GM18511 (cell line): ENCODE results near the gene SHANK2.

Source experiments
- ATAC-seq: cut with Tn5 transposase; IDR thresholded peaks from one replicate; pipeline ENCODE4 v1.9.1; 2021; ENCODE audit warnings: mild to moderate bottlenecking, moderate library complexity; ENCODE audit not compliant: unreplicated experiment

SHANK2 gene

DNA sequence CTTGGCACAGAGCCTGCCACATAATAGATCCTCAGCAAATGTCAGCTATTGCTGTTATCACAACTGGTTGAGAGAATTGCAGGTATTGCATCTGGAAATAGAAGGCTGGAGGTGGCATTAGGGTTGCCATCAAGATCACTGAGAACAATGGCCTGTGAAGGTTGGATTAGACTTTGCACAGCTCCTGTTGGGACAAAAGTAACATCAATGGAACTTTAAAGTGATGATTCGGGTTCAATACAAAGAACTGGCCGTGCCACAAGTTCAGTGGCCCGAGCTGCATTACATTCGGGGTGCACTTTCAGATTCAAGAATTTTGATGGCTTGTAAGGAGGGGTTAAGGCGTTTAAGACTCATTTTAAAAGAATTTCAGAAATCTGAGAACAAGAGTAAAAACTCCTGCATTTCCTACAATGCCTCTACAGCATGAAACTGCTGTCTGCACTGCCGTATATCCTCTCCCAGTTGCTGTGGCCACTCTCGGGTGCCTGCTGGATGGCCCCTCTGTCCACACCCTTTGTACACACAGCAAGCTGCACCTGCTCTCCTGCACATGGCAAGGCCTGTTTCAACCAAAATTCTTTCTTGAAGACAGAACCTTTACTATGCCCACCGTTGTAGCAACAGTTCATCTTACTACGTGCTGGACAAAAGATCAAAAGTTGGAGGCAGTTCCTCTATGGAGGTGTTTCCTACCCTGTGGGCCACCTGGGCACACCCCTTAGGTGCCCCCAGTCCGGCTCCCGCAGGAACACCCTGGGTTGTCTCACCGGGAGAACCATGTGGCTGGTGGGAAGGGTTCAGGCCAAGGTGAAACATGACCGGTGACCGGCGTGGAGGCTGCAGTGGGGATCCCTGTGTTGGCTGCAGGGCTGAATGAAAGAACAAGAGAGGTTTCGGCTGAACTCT is 17.5 kb upstream of the SHANK2 start:
- ATAC-seq, result no peak

DNA sequence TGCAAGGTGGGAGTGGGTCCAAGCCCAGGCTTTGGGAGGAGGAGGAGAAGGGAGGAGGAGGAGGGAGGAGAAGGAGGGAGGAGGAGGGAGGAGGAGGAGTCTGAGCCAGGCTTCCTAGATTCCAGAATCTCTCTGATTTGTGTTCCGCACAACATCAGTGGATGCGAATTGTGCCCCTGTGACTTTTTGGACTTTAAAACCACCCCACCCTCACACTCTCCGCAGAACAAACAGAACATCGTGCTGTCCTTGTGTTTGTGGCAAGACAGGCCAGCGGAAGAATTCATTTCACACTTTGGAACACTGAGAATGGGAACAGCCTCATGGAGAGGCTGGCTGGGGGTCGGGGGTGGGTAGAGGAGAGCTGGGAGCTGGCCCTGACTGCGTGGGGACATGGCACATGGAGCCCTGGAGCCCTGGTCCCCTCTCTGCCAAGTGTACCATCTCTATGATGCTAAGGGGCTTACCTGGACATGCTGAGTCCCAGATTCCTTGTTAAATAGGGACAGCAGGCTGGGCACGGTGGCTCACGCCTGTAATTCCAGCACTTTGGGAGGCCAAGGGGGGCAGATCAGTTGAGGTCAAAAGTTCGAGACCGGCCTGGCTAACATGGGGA is 16.4 kb upstream of the SHANK2 start:
- ATAC-seq, result no peak

DNA sequence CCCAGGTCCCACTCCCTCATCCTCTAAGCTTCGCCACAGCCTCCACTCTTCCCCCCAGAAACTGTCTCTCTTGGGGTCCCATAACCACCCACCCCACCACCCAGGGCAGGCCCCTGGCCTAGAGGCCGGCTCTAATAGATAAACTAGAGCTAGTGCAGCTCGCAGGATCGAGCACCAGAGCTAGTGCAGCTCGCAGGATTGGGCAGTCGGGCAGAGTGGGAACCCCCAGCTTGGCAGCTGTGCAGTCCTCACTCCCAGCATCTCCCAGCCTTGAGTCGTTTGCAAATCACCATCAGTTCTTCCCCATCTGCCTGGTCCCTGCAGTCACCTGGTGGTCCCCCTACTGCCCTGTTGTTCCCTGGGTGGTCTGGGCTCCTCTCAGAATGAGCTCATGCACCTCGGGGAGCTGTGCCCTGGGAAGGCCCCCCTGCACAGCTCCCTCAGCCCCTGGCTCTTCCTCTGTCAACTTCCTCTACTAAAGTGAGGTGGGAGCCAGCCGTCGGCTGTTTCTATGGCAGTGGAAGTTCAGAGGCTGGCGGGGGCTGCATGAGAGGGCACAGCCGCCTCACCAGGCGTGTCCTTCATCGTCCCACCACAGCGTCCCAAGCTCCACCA is 15.5 kb upstream of the SHANK2 start:
- ATAC-seq, result no peak

DNA sequence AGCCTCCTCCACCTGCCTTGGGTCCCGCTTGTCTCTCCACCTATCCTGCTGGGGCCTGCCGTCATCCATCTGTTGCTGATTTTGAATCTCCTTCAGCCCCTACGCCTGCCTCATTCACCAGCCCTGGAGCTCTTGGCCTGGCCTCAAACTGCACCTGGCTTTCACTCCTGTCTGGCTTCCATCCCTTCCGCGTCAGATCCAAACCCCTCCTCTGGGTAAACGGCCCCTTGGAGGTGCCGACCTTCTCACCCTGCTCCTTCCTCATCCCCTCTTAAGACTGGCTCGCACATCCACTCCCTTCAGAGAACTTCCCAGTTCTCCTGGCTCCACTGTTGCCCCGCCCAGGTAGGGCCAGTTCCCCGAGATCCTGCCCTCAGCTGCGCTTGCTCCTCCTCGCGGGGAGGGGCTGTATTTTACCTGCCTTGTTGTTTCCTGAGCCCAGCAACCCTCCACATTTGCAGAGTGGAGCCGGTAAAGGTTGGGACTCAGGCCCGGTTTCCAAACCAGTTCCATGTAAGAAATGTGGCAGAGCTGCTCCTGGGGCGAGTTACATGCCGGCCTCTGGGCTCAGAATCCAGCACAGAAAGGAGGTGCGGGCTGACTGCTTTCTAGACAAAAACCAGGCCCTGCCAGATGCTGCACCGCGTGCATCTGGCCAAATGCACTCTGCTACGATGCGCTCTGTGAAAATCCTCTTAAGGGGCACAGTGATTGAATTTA is 13.9 kb upstream of the SHANK2 start:
- ATAC-seq, result no peak

DNA sequence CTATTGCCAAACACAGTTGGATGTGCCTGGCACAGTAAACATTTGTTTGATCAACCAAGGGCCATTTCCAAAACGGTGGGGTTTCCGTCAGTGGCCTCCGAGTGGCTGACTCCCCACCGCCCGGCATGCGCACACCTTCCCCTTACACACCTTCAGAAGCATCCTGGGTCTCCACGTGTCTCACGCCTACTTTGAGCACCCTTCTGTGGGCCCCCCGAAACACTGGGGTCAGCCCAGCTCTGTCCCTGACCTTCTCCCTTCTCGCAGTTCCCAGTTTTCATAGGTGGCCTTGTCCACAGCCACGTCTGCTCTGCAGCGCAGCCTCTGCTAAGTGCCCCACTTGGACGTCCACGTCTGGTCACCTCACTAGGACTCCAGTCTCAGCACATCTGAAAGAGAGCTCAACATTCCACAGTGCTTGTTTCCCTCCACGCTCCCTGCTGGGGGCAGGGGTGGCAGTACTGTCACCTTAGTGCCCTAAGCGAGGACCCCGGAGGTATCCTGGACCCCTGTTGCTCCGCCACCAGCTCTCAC is 13.2 kb upstream of the SHANK2 start:
- ATAC-seq, result no peak

DNA sequence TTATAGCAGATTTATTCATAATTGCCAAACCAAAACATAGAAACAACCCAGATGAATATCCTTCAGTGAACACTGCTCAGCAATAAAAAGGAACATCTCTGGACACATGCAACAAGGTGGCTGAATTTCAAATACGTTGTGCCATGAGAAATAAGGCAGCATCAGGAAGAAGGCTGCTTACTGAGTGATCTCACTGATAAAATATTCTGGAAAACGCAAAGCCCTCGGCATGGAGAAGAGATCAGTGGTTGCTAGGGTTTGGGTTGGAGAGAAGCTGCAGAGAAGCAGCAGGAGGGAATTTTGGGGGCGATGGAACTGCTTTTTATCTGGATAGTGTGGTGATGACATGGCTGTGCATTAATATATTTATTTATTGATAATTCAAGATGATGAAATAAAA is 11.0 kb upstream of the SHANK2 start:
- no peak for ATAC-seq

DNA sequence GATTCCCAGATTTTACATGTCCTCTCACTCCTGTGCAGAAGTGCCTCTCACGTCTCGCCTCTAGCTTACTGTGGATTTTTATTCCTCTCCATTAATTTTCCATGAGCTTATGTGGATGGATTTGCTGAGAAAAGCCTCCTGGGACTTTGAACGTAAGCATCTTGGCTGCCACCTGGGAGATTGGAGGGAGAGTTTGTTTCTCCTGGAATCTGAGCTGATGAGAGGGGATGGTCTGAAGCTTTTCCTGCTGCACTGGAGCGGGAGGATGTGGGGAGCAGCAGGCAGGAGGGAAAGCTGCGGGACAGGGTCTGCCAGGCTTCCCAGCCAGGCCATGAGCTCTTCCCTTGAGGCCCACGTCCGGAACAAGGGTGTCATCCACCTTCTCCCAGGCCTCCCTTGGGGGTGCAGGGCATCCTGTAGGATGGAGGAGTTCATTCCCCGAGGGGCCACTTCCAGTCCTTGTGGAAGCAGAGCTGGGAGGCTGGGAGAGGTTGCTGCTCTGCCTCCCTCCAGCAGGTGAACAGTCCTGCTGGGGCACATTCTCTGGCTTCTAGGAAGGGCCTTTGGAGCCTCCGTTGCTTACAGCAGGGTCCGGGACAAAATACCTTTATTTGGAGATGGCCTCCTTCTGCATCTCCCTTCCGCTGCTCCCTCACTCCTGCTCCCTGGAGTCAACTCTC is 3.6 kb upstream of the SHANK2 start:
- ATAC-seq, result no peak

DNA sequence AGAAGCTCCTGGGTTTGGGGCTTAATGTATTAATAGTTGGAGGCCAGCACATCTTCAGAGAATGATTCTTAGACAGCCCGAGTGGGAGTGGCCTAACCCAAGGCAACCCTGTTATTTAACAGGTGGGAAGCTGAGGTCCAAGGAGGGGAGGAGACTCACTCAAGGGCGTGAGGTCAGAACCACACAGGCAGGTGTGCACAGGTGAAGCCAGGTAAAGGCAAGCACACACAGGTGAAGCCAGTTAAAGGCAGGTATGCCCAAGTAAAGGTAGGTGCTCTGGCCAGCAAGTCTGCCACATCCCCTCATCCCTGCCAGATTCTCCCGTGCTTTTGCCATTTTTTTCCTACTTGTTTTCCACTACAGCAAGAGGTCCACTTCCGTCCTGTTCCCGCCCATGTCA is 2.9 kb upstream of the SHANK2 start:
- no peak for ATAC-seq

DNA sequence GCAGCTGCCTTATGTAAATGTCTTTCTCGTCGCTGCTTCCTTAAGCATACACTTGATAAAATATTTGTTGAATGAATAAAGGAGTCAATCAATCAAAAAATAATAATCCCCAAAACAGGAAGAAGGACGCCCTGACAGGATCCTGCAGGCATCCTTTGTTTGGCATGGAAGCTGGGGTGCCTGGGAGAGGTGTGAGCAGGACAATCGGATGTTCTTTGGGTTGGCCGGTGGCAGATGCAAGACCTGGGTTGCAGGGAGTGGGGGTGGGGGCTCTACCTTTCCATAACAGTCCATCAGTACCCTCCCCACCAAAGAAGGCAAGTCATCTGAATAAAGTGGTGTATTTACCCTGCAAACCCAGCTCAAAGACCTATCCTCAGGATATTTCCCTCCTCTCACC is 1.4 kb upstream of the SHANK2 start:
- no peak for ATAC-seq

DNA sequence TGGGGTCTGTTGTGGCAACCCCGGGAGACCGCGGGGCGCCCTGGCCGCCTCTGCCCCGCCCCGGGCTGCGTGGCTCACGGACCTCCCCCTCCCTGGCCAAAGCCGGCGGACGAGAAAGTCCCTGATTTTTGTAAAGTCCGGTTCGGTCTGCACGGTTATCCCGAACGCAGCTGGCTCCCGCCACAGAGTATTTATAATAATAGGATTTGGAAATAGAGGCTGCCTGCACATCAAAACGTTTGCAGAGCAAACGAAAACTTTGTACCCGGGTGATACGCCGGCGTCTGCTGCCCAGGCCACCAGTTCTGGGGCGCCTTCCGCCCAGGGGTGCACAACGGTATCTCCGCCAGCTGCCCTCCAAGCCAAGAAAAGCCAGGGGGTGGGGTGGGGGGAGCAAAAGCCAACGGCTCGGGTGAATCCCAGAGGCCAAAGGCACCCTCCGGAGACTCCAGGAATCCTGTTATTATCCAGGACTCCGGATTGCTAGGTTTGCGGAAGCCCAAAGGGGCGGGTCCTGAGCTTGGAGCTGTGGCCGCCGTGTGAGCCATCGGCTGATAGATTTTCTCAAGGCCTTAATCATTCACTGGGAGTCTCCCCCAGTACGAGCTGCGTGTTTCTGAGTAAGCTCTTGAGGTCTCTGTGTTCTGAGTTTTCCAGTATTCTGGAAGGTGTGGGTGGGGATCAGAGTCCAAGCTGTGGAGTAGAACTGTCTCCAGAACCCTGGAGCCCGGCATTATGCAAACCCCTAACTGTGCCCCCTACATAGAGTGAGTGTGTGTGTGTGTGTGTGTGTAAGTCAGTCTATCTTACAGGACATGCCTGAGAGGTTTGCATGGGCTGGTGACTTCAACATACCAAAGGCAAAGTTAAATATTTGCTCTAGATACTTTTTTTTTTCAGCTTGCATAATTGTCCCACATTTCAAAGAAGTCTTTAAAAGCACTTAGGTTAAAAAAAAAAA is 673 bp upstream of the SHANK2 start:
- no peak for ATAC-seq

DNA sequence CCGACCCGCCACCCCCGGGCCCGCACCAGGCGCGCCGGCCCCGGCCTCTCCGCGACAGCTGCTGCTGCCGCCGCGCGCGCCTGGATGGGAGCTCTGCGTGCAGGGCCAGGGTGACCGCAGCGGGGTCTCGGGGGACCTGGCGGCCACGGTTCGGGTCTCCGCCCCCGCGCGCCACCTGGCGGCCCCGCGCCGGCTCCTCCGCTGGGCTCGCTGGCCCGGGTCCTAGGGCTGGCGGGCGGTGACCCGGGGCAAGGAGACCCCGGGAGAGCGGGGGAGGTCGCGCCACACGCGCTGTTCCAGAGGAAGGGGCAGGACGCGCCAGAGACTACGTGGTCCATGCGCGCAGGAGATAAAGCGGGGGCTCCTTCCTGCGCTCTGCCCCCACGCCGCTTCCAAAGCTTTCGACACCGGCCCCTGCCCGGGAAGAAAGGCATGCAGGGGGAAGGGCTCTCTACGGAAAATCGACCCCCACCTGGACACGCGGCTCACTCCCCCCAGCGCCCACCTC is 562 bp downstream of the SHANK2 start:
- ATAC-seq, result no peak

DNA sequence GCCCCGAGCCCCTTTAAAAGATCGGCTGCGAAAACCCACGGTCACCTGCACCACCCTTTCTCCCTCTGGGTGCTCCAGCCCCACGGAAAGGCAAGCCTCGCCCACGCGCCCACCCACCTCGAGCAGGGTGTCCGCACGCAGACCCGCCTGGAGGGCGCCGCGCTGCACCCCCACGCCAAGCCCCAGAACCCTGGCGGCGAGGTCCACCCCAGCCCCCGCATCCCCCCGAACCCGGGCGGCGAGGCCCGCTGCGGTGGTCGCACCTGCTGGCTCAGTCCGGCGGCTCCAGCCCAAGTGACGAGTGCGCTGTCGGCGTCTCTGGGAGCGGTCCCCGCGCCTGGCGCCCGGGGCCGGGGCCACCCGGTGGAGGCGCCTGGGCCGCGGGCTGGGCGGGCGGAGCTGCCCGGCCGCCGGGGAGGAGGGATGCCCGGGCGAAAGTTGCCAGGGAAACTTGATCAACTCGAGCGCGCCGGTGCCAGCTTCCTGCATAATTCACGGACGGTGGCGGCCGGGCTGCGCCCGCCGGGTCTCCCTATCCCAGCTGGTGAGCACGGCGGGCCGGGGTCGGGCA is 1.1 kb downstream of the SHANK2 start:
- ATAC-seq, result no peak

DNA sequence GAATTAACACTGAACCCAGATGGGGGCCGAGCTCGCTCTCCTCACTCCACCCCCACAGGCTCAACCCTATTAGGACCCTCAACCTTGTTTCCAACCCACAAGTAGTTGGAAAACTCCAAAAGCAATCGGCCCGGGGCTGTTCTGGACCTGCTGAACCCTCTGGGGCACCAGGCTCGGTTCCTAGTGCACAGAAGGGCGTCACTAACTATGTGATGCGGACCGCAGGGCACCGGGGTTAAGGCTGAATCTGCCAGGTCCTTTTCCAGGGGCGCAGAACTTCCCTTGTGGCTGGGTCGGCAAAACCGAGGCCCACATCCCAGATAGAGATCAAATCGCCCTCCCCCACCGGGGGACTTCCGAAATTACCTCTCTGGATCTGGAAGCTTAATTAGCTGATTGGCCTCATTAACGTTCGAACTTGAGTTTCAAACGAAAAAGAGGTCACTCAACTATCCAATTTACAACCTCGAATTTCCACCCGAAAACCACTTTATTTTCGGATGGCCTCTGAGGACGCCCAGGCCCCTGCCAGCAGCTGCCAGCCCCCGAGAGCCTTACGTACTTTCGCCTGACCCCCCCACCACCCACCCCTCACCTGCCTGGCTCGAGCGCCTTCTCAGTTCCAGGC is 1.7 kb downstream of the SHANK2 start:
- ATAC-seq, result no peak

DNA sequence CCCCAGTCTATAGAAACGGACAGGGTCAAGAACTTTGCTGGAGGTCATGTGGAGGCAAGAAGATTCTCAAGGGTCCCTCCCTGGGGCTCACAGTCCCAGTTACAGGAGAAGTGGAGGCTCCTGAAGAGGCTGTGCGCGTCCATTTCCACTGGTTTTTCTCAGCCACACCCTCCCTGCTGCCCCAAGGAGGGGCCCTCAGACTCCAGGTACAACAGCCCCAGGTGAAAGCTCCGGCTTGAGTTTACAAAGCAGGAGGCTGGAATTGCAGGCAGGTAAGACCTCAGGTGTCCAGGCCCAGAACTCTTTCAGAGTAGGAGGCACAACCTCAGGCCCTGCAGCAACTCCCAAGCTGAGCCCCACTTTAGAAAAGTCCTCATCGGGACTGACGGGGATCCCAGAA is 3.1 kb downstream of the SHANK2 start:
- ATAC-seq, result no peak

DNA sequence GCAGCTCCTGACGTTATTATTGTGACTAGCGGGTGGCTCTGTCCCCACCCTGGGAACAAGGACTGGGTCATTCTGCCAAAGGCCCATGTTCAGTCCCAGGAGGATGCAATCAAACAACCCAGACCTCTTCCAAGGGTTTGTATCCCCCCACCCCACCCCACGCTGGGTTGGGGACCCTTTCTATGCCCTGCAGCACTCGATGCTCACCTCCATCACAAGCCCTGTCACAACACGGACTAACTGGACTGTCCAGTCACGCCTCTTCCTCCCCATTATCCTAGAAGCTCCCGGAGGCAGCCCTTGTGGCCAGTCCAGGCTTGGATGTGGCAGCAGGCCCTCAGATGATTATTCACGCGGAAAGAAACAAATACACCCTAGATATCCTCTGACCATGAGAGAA is 3.7 kb downstream of the SHANK2 start:
- no peak for ATAC-seq

DNA sequence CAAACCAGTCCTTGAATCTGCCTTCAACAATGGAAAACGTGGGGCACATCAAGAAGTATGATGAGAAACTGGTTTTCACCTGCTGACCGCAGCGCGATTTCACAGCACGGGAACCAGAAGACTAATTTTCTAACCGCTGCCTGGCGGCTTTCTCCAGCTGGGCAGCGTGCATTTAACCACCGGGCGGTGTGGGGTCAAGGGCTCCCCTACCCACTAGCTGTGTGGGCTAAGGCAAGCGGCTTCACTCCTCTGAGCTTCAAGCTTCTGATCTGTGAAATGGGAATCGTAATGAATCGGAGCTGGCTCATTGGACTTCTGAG is 4.2 kb downstream of the SHANK2 start:
- no peak for ATAC-seq

DNA sequence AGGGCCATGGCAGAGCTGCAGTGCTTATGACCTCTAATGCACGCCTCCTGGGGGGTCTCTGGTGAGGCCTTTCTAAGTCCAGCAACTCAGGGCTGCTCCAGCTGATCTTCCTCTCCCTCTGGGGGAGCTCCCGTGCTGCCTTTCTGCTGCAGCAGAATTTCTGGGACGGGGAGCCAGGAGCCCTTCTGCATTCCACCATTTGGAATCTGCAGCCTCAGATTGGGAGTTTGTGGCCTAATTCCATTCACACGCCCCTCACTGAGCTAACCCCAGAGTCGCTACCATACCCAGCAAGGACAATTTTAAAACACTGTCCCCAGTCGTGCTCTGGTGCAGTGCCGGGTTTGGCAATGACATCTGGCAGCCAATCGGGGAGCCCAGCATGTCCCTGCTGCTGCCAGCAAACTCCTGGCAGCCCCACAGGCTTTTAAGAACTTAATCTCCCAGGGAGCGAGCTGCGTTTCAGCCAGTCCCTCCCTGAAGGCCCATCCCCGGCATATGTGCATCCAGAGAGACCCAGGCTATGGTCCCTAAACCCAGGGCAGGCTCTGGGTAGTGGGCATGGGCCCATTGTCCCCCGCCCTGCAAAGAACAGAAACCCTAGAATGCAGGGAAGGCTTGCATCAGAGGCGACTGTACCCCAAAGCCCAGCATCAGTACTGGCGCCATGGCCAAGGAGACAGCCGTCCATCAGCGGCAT is 4.7 kb downstream of the SHANK2 start:
- no peak for ATAC-seq

DNA sequence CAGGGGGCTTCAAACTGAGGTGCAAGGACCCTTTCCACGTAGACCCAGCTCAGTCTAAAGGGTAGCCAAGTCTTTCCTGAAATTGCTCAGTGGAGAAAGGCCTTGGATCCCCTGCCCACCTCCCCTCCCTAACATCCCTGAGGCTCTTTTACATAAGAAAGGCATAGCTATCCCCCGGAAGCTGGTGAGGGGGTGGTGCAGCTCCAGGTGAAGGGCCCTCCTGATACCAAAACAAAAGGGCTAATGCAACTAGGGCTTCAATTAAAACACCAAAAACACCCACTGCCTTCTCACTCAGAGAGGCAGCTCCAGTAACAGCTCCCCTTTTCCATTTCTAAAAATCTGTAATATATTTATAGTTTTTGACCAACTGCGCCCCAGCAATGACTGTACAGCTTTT is 5.8 kb downstream of the SHANK2 start:
- no peak for ATAC-seq
